ENCODE measurements around the gene EHMT2. TPM values are rescaled to one million over a fixed set of nuclear protein-coding genes. Genes with fewer than 3 reads are reported as not detected.

Gene EHMT2
- polyA plus RNA-seq, 2 of the 4 experiments (the other 2 are of a cell fraction): 15.4 to 32.3 TPM

DNA sequence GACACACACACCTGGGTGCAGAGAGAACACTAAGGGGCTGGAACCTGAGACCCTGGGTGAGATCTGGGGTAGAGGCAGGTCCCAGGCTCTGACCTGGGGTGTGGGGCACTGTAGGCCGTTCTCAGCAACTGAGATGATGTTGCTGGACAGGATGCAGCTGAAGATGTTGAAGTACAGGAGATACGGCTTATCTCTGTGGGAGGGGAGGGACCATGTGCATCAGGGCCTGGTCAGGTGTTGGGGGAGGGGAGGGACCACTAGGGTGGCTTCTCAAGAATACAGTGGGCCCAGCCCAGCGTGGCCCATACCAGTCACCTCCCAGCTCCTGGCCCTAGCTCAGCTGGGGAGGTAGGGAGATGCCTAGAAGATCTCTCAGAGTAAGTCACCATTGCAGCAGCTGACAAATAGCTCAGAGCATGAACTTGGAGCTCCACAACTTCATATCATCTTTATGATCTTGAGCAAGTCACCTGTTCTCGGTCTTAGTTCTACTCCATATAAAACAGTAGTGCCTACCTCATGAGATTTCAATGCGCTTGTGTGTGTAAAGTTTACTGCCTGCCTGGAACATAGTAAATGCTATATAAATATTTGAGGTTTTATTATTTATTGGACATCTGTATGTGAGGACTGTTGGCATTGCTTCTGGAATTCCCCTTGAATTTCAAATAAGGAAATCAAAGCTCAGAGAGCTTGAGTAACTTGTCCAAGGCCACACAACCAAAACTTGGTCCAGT is 22.5 kb downstream of the EHMT2 start:
- 66% methylated on average over 3 of the region's 5 CpGs for WGBS (ENCODE audit: missing lambda C conversion rate)
- no peaks in the 10 kb centered on the region for H3K4me1 ChIP-seq
- no peak overlapping the region for H3K27ac ChIP-seq
- TF ChIP-seq, protein P1, sequence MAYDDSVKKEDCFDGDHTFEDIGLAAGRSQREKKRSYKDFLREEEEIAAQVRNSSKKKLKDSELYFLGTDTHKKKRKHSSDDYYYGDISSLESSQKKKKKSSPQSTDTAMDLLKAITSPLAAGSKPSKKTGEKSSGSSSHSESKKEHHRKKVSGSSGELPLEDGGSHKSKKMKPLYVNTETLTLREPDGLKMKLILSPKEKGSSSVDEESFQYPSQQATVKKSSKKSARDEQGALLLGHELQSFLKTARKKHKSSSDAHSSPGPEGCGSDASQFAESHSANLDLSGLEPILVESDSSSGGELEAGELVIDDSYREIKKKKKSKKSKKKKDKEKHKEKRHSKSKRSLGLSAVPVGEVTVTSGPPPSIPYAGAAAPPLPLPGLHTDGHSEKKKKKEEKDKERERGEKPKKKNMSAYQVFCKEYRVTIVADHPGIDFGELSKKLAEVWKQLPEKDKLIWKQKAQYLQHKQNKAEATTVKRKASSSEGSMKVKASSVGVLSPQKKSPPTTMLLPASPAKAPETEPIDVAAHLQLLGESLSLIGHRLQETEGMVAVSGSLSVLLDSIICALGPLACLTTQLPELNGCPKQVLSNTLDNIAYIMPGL (CRISPR knock-in tag; IDR thresholded peaks at IDR 0.05; ENCODE audit: borderline replicate concordance): no peak
- TF ChIP-seq, protein P2, sequence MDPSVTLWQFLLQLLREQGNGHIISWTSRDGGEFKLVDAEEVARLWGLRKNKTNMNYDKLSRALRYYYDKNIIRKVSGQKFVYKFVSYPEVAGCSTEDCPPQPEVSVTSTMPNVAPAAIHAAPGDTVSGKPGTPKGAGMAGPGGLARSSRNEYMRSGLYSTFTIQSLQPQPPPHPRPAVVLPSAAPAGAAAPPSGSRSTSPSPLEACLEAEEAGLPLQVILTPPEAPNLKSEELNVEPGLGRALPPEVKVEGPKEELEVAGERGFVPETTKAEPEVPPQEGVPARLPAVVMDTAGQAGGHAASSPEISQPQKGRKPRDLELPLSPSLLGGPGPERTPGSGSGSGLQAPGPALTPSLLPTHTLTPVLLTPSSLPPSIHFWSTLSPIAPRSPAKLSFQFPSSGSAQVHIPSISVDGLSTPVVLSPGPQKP (IDR thresholded peaks at IDR 0.05; ENCODE audit: low read depth, low read length): no peak
- TF ChIP-seq RARB (CRISPR knock-in tag; IDR thresholded peaks at IDR 0.05): no peak
- TF ChIP-seq CBX2 (IDR thresholded peaks at IDR 0.05; ENCODE audit: borderline replicate concordance, low read depth): no peak
- no peak for TF ChIP-seq FOSB (CRISPR knock-in tag; IDR thresholded peaks at IDR 0.05)
- no peak for TF ChIP-seq GATA3 (IDR thresholded peaks at IDR 0.05; ENCODE audit: borderline replicate concordance)
- TF ChIP-seq FOXS1 (CRISPR knock-in tag; IDR thresholded peaks at IDR 0.05): no peak
- no peak overlapping the region for H3K4me2 ChIP-seq
- ChIA-PET CTCF (interaction anchor here (0.8 to 1.8 kb wide), 4 partner anchors 9 to 77 kb away, joined by 3 to 5 read pairs (median 4); no protein-coding TSS in a partner anchor), POLR2A (no interaction called here)
- no peak overlapping the region for H3K4me3 ChIP-seq
- ATAC-seq: no peak
- no peaks in the 10 kb centered on the region for H3K9me3 ChIP-seq
- DNase-seq (ENCODE audit: low read depth in 1 of 2, low spot score in 1 of 2): no peak
- no peak for FAIRE-seq

DNA sequence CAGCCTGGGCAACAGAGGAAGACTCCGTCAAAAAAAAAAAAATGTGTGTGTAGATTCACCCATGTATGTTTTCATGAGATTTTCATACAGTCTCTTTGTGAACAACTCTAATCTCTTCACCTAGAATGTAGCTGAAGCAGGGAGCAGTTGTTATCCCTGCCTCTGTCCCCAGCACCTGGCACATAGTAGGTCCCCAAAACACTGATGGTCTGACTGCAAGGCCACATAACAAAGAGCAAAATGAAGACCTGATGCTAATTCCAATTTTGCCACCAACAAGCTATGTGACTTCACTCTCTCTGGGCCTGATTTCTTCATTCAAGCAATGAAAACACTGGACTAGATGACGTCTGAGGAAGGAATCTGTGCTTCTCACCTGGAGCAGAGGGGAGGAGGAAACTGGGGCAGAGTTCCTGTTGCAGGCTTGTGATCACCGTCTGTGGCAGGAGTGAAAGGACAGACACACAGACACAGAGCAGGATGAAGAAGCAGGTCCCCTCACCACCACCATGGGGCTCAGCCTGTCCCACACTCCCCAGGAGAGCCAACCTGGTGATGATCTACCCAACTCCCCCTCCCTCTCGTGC is 23.3 kb downstream of the EHMT2 start:
- TF ChIP-seq, protein P3, sequence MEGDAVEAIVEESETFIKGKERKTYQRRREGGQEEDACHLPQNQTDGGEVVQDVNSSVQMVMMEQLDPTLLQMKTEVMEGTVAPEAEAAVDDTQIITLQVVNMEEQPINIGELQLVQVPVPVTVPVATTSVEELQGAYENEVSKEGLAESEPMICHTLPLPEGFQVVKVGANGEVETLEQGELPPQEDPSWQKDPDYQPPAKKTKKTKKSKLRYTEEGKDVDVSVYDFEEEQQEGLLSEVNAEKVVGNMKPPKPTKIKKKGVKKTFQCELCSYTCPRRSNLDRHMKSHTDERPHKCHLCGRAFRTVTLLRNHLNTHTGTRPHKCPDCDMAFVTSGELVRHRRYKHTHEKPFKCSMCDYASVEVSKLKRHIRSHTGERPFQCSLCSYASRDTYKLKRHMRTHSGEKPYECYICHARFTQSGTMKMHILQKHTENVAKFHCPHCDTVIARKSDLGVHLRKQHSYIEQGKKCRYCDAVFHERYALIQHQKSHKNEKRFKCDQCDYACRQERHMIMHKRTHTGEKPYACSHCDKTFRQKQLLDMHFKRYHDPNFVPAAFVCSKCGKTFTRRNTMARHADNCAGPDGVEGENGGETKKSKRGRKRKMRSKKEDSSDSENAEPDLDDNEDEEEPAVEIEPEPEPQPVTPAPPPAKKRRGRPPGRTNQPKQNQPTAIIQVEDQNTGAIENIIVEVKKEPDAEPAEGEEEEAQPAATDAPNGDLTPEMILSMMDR (IDR thresholded peaks at IDR 0.05): no peak
- TF ChIP-seq RFX5 (IDR thresholded peaks at IDR 0.05): no peak
- no peak for TF ChIP-seq FOSL2 (IDR thresholded peaks at IDR 0.05)
- TF ChIP-seq FOSL2 (CRISPR knock-in tag; IDR thresholded peaks at IDR 0.05): no peak
- TF ChIP-seq PHF8 (IDR thresholded peaks at IDR 0.05; ENCODE audit: borderline replicate concordance, low read depth): no peak
- no peak for TF ChIP-seq RCOR1 (IDR thresholded peaks at IDR 0.05; ENCODE audit: low read depth, low read length)
- no peak for TF ChIP-seq NPAS2 (CRISPR knock-in tag; IDR thresholded peaks at IDR 0.05; ENCODE audit: borderline replicate concordance)
- TF ChIP-seq ZNF302 (CRISPR knock-in tag; IDR thresholded peaks at IDR 0.05): no peak
- TF ChIP-seq HOXB5 (CRISPR knock-in tag; IDR thresholded peaks at IDR 0.05): no peak
- TF ChIP-seq, protein P4, sequence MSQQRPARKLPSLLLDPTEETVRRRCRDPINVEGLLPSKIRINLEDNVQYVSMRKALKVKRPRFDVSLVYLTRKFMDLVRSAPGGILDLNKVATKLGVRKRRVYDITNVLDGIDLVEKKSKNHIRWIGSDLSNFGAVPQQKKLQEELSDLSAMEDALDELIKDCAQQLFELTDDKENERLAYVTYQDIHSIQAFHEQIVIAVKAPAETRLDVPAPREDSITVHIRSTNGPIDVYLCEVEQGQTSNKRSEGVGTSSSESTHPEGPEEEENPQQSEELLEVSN (IDR thresholded peaks at IDR 0.05; ENCODE audit: borderline replicate concordance, low read depth): no peak
- no peak for TF ChIP-seq POLR2AphosphoS2 (conservative IDR thresholded peaks at IDR 0.05; ENCODE audit: low read length)
- no peak for TF ChIP-seq HOXA7 (CRISPR knock-in tag; IDR thresholded peaks at IDR 0.05)
- no peak for TF ChIP-seq GATA3 (IDR thresholded peaks at IDR 0.05; ENCODE audit: borderline replicate concordance)
- no peak for TF ChIP-seq POLR2A (IDR thresholded peaks at IDR 0.05; ENCODE audit: low read length)
- TF ChIP-seq CHD2 (IDR thresholded peaks at IDR 0.05; ENCODE audit: low read length, partially characterized antibody): no peak
- TF ChIP-seq BHLHE40 (IDR thresholded peaks at IDR 0.05; ENCODE audit: low read depth, low read length): no peak
- no peak for TF ChIP-seq RNF2 (IDR thresholded peaks at IDR 0.05; ENCODE audit: borderline replicate concordance, low read depth)
- no peak for TF ChIP-seq NR3C1 (IDR thresholded peaks at IDR 0.05)
- Histone ChIP-seq H3K9me3 (no peaks in the 10 kb centered on the region), H3K27ac (no peak overlapping the region), H3K4me1 (no peaks in the 10 kb centered on the region), H3K4me3 (no peak overlapping the region), H3K4me2 (no peak overlapping the region)
- DNase-seq (ENCODE audit: low read depth in 1 of 2, low spot score in 1 of 2) (no peak), FAIRE-seq (no peak), ATAC-seq (no peak)
- WGBS (ENCODE audit: missing lambda C conversion rate): 67% methylated on average over 3 of the region's 4 CpGs
- ChIA-PET POLR2A (no interaction called here), CTCF (interaction anchor here (0.7 to 0.8 kb wide), 2 partner anchors 8 to 48 kb away, joined by 3 to 5 read pairs; no protein-coding TSS in a partner anchor)

Measured in A549 (cell line).